Measurements from ENCODE around the gene TRPT1. TPM values are rescaled to one million over a fixed set of nuclear protein-coding genes. Genes with fewer than 3 reads are reported as not detected.

Gene TRPT1
- total and polyA plus RNA-seq, 3 experiments from 2014 or later, result 28.3 to 47.6 (median 31.5) TPM

DNA sequence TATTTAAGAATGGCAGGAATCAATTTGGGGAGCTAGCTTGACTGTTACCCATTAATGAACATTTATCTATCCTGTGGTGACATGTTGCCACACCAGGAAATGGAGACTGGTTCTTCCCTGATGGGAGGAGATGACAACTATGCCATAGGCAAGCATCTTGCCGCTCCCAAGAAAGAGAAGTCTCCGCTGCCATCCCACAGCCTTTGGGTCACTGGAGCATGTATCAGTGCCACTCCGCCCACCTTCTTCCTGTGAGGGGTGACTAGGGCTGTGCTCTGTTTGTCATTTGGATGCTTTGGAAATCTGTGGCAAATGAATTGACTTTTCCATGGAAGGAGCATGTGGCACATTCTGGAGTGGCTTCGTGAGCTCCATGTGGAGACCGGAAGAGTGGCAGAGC, 33.6 kb downstream of the TRPT1 start:
- Histone ChIP-seq H3K36me3 (ENCODE audit: insufficient read depth, low read length) (peaks cover 49% of the 10 kb centered on the region), H3K27me3 (ENCODE audit: insufficient read depth, low read length, poor library complexity, severe bottlenecking) (no peaks in the 10 kb centered on the region), H3K9me3 (ENCODE audit: low read length) (no peaks in the 10 kb centered on the region), H3K4me3 (ENCODE audit: low read length) (no peak overlapping the region), H3K27ac (ENCODE audit: low read depth, low read length) (no peak overlapping the region), H3K4me1 (ENCODE audit: insufficient read depth, low read length) (peaks cover 19% of the 10 kb centered on the region)
- CTCF ChIA-PET, result interaction anchor here (1.3 to 1.4 kb wide), 2 partner anchors 14 to 112 kb away, joined by 4 read pairs; partner anchors contain the start of gene FERMT3
- Mint-ChIP-seq H3K4me1 (peaks cover 14 to 31% (median 29%) of the 10 kb centered on the region in 3 donors), H3K36me3 (peaks cover 13 to 65% (median 14%) of the 10 kb centered on the region in 3 donors), H3K27me3 (no peaks in the 10 kb centered on the region), H3K9me3 (no peaks in the 10 kb centered on the region), H3K4me3 (no peak overlapping the region), H3K27ac (peak overlapping the region in 4 of 8 donors; percentile 14 to 35 (median 18))
- POLR2A ChIA-PET, result no interaction called here
- no peak for DNase-seq

GRCh38 chr11:64186492-64187165, 39.4 kb downstream of the TRPT1 start:
- POLR2A ChIA-PET, result interaction anchor here (0.6 to 4.9 kb wide), 11 partner anchors 19 to 385 kb away, joined by 3 to 53 read pairs (median 6); partner anchors contain the start of genes BAD, DNAJC4, FERMT3 and FKBP2
- no peaks in the 10 kb centered on the region for H3K9me3 Mint-ChIP-seq
- H3K4me3 Mint-ChIP-seq, result no peak overlapping the region

DNA sequence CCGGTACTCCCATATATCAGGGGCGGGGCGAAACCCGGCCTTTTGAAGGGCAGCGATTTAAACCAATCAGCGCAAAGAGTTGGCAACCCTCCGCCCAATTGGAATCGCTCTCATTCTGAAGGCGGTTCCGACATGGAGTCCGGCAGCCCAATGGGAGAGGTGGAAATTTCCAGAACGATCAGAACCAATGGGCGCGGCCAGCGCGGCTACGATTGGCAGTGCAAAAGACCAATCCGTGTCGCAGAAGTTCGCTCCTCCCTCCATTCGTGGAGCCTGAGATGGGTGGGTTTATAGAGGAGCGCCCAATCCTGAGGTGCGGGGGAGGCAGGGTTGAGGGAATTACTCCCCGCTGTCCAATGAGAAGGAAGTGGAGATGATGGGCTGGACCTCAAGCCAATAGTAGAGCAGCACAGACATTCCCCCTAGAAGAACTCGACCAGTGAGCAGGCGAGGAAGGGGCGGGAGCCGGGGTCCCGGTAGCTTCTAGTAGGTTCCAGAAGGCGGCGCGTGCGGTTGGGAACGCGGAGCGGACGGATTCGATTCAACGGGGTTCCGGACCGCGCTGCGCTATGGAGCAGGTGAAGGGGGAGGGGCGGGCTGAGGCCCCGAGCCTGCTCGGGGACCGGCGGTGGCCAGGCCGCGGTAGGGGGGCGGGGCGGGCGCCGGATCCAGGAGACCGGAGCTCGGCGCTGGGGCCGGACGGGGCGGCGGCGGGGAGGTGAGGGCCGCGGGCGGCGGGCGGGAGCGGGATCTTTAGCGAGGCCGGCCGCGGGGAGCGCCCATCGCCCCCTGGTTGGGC, 40.1 kb downstream of the TRPT1 start, which contains the start of gene STIP1:
TSS of gene STIP1 (plus strand) at position 479 of the 799 bp plus-strand sequence. CDS start at position 570, 91 bp downstream.
- Histone ChIP-seq H3K27ac (ENCODE audit: low read depth, low read length) (peak within 1 kb of the TSS; percentile 76), H3K9me3 (ENCODE audit: low read length) (no peaks in the 10 kb centered on the region), H3K4me3 (ENCODE audit: low read length) (peak within 1 kb of the TSS; percentile 76), H3K36me3 (ENCODE audit: insufficient read depth, low read length) (no peaks in the 10 kb centered on the region), H3K27me3 (ENCODE audit: insufficient read depth, low read length, poor library complexity, severe bottlenecking) (no peaks in the 10 kb centered on the region), H3K4me1 (ENCODE audit: insufficient read depth, low read length) (peaks cover 32% of the 10 kb centered on the region)
- CTCF ChIA-PET, result interaction anchor here (0.6 to 2.5 kb wide), 14 partner anchors 10 to 660 kb away, joined by 3 to 15 read pairs (median 4); partner anchors contain the start of genes COX8A, FERMT3, NUDT22 and TRMT112
- Mint-ChIP-seq H3K4me3 (peak within 1 kb of the TSS in 5 of 7 donors; percentile 89 to 100 (median 94)), H3K36me3 (peaks cover 0 to 16% (median 0%) of the 10 kb centered on the region in 3 donors), H3K27ac (peak within 1 kb of the TSS; percentile 83 to 99 (median 96)), H3K27me3 (peaks cover 0 to 5% of the 10 kb centered on the region in 2 donors), H3K4me1 (peaks cover 28 to 48% (median 32%) of the 10 kb centered on the region in 3 donors), H3K9me3 (no peaks in the 10 kb centered on the region)
- peak; percentile 96 to 100 (median 99) for DNase-seq
- POLR2A ChIA-PET, result interaction anchor here (0.6 to 4.9 kb wide), 15 partner anchors 20 to 384 kb away, joined by 3 to 53 read pairs (median 6); partner anchors contain the start of genes BAD, DNAJC4, FERMT3 and FKBP2

More at GRCh38 chr11:64186492-64187165, 39.4 kb downstream of the TRPT1 start:
- peaks cover 0 to 16% (median 0%) of the 10 kb centered on the region in 3 donors for H3K36me3 Mint-ChIP-seq
- Histone ChIP-seq H3K4me3 (ENCODE audit: low read length) (no peak overlapping the region), H3K9me3 (ENCODE audit: low read length) (no peaks in the 10 kb centered on the region), H3K27ac (ENCODE audit: low read depth, low read length) (no peak overlapping the region), H3K27me3 (ENCODE audit: insufficient read depth, low read length, poor library complexity, severe bottlenecking) (no peaks in the 10 kb centered on the region), H3K36me3 (ENCODE audit: insufficient read depth, low read length) (no peaks in the 10 kb centered on the region), H3K4me1 (ENCODE audit: insufficient read depth, low read length) (peaks cover 26% of the 10 kb centered on the region)
- H3K27ac Mint-ChIP-seq, result peak overlapping the region in 1 of 8 donors; percentile 83
- peak in 3 of 5 donors; percentile 26 to 54 (median 45) for DNase-seq
- peaks cover 0 to 5% of the 10 kb centered on the region in 2 donors for H3K27me3 Mint-ChIP-seq
- peaks cover 28 to 45% (median 32%) of the 10 kb centered on the region in 3 donors for H3K4me1 Mint-ChIP-seq
- CTCF ChIA-PET, result interaction anchor here (0.9 to 4.0 kb wide), 15 partner anchors 11 to 186 kb away, joined by 3 to 34 read pairs (median 5); partner anchors contain the start of genes FERMT3, NUDT22 and TRPT1

- Histone ChIP-seq H3K27me3 (ENCODE audit: insufficient read depth, low read length, poor library complexity, severe bottlenecking) (no peaks in the 10 kb centered on the region), H3K9me3 (ENCODE audit: low read length) (no peaks in the 10 kb centered on the region), H3K36me3 (ENCODE audit: insufficient read depth, low read length) (no peaks in the 10 kb centered on the region), H3K27ac (ENCODE audit: low read depth, low read length) (peak overlapping the region; percentile 76), H3K4me1 (ENCODE audit: insufficient read depth, low read length) (peaks cover 33% of the 10 kb centered on the region), H3K4me3 (ENCODE audit: low read length) (peak overlapping the region; percentile 76)
- peak overlapping the region in 5 of 7 donors; percentile 89 to 100 (median 94) for H3K4me3 Mint-ChIP-seq
- peaks cover 0 to 12% (median 0%) of the 10 kb centered on the region in 3 donors for H3K36me3 Mint-ChIP-seq
- H3K27me3 Mint-ChIP-seq, result peaks cover 0 to 5% of the 10 kb centered on the region in 2 donors
- no peaks in the 10 kb centered on the region for H3K9me3 Mint-ChIP-seq
- no peak for DNase-seq
- H3K27ac Mint-ChIP-seq, result peak overlapping the region; percentile 83 to 99 (median 94)
- ChIA-PET POLR2A (interaction anchor here (0.6 to 4.9 kb wide), 15 partner anchors 20 to 347 kb away, joined by 3 to 53 read pairs (median 6); partner anchors contain the start of genes BAD, FERMT3, FKBP2 and MACROD1), CTCF (interaction anchor here (0.6 to 2.5 kb wide), 15 partner anchors 10 to 660 kb away, joined by 3 to 15 read pairs (median 4); partner anchors contain the start of genes COX8A, FERMT3, NUDT22 and TRMT112)
- peaks cover 26 to 44% (median 26%) of the 10 kb centered on the region in 3 donors for H3K4me1 Mint-ChIP-seq
Measured at GRCh38 chr11:64185175-64185692, 40.8 kb downstream of the TRPT1 start.

DNA sequence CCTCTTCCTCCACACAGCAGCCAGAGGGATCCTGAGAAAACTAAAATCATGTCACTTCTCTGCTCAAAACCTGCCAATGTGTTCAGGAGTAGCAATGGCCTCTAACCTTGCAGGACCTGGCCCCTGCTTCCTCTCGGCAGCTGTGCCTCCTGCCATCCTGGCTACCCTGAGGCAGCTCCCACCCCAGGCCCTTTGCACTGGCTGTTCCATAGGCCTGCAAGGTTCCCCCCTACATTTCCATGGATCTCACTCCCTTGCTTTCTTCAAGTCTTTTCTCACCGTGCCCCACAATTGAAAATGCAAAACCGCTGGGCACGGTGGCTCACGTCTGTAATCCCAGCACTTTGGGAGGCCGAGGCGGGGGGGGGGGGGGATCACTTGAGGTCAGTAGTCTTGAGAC, 42.1 kb downstream of the TRPT1 start:
- DNase-seq, result no peak
- peak overlapping the region; percentile 24 for H3K27ac ChIP-seq (ENCODE audit: low read depth, low read length)
- Mint-ChIP-seq H3K36me3 (peaks cover 0 to 6% (median 0%) of the 10 kb centered on the region in 3 donors), H3K27me3 (peaks cover 0 to 5% of the 10 kb centered on the region in 2 donors), H3K9me3 (no peaks in the 10 kb centered on the region), H3K4me3 (peak overlapping the region in 5 of 7 donors; percentile 26 to 100 (median 59)), H3K27ac (peak overlapping the region in 2 of 8 donors; percentile 47 to 77), H3K4me1 (peaks cover 22 to 36% (median 22%) of the 10 kb centered on the region in 3 donors)
- no peaks in the 10 kb centered on the region for H3K9me3 ChIP-seq (ENCODE audit: low read length)
- no peaks in the 10 kb centered on the region for H3K27me3 ChIP-seq (ENCODE audit: insufficient read depth, low read length, poor library complexity, severe bottlenecking)
- ChIA-PET POLR2A (interaction anchor here (0.7 to 4.9 kb wide), 2 partner anchors 22 to 33 kb away, joined by 6 to 53 read pairs; partner anchors contain the start of gene FERMT3), CTCF (interaction anchor here (1.6 to 2.5 kb wide), 2 partner anchors 21 to 134 kb away, joined by 4 to 11 read pairs; partner anchors contain the start of genes PRDX5 and TRMT112)
- H3K4me3 ChIP-seq (ENCODE audit: low read length), result no peak overlapping the region
- H3K4me1 ChIP-seq (ENCODE audit: insufficient read depth, low read length), result peaks cover 25% of the 10 kb centered on the region
- H3K36me3 ChIP-seq (ENCODE audit: insufficient read depth, low read length), result no peaks in the 10 kb centered on the region

DNA sequence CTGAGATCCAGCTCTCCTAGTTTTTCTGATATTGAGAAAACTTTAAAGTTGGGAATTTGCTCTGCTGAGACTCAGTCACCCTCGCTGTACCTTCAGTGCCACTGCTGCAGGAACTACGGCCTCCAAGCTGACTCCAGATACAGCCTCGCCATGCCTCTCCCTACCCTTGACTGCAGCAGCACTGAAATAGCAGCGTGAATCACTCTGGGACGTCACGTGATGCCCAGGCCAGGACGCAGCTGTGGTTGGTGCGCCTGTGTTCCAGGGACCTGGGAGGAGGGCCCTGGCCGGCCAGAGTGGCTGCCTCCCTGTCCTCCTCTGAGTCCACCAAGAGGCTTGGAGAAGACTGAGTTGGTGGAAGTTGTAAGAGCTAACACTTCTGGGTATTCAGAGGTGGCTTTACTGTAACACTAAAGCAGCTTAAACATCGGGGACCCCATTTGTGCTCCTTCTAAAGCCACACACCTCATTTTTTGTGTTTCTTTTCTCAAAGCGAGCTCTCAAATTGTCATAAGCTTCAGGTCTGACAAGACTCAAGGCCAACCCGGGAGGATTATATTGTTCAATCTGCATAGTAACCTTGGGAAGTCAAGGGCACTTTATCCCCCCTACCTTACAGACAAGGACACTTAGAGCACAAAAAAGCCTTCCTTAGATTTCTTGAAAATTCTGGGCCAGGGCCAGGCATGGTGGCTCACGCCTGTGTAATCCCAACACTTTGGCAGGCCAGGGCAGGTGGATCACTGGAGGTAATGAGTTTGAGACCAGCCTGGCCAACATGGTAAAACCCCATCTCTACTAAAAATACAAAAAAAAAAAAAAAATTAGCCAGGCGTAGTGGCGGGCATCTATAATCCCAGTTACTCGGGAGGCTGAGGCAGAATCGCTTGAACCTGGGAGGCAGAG, 44.2 kb downstream of the TRPT1 start:
- no peaks in the 10 kb centered on the region for H3K9me3 ChIP-seq (ENCODE audit: low read length)
- Mint-ChIP-seq H3K27ac (no peak overlapping the region), H3K27me3 (peaks cover 0 to 6% of the 10 kb centered on the region in 2 donors), H3K36me3 (peaks cover 0 to 3% (median 0%) of the 10 kb centered on the region in 3 donors), H3K9me3 (no peaks in the 10 kb centered on the region), H3K4me1 (peaks cover 21 to 34% (median 21%) of the 10 kb centered on the region in 3 donors), H3K4me3 (peak overlapping the region in 1 of 7 donors; percentile 31)
- no peak overlapping the region for H3K4me3 ChIP-seq (ENCODE audit: low read length)
- CTCF ChIA-PET, result interaction anchor here (1.0 to 1.3 kb wide), 5 partner anchors 9 to 123 kb away, joined by 3 to 4 read pairs (median 3); no protein-coding TSS in a partner anchor
- POLR2A ChIA-PET, result interaction anchor here (0.5 kb wide), 1 partner anchor 20 kb away, joined by 4 read pairs; no protein-coding TSS in a partner anchor
- no peaks in the 10 kb centered on the region for H3K36me3 ChIP-seq (ENCODE audit: insufficient read depth, low read length)
- DNase-seq, result peak in 1 of 5 donors; percentile 10
- peak overlapping the region; percentile 35 for H3K27ac ChIP-seq (ENCODE audit: low read depth, low read length)
- no peaks in the 10 kb centered on the region for H3K27me3 ChIP-seq (ENCODE audit: insufficient read depth, low read length, poor library complexity, severe bottlenecking)
- H3K4me1 ChIP-seq (ENCODE audit: insufficient read depth, low read length), result peaks cover 19% of the 10 kb centered on the region
